Stimulated activated CD8-positive, alpha-beta memory T cell treated with anti-CD3 and anti-CD28 coated beads, Interleukin-15, amount 100 ng/mL, for 24 hours (primary cell): ENCODE data around the gene VPS72.

Experiments
- DNase-seq: peaks from one replicate; pipeline ENCODE4 v3.0.0-alpha.2; 2020; ENCODE audit warnings: low read depth

The VPS72 gene

GRCh38 chr1:151184211-151184610 lies 5.8 kb downstream of the VPS72 start:
- DNase-seq: no peak

DNA sequence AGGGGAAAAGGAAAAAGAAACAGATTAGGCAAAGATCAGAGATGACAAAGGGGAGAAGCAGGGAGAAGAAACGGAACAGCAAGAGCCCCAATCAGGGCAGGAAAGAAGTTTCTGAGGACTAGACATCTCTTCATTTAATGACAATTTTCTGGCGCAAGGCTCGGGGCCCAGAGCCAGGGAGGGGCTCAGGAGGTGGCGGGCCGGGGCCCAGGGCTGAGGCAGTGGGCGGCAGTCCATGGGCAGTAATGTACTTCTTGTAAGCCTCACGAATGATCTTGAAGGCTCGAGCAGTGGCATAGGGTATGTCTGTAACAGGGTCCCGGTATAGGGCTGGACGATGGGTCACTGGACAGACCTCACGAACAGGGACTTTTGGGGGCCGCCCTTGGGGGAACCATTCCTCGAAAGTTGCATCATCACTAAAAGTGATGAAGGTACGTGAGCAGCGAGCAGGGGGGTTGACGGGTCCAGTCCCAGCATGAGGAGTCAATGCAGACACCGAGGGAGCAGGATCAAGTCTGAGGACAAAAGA lies 13.4 kb downstream of the VPS72 start:
- no peak for DNase-seq

GRCh38 chr1:151175863-151176262 lies 14.1 kb downstream of the VPS72 start, which contains the start of gene TMOD4:
Gene TMOD4 (minus strand): TSS chr1:151175981. CDS start chr1:151174875, 1,106 bp downstream.
- DNase-seq: no peak

GRCh38 chr1:151175041-151175741 lies 14.8 kb downstream of the VPS72 start:
- no peak for DNase-seq

- no peak for DNase-seq
These were observed 18.8 kb downstream of the VPS72 start for GRCh38 chr1:151171190-151171589.

- DNase-seq: no peak
These were observed 22.9 kb downstream of the VPS72 start for GRCh38 chr1:151167116-151167515.

GRCh38 chr1:151166505-151166956 lies 23.5 kb downstream of the VPS72 start:
- no peak for DNase-seq

- peak; percentile 71 for DNase-seq
These were observed 24.1 kb downstream of the VPS72 start, which contains the start of the genes LYSMD1 and SCNM1 for GRCh38 chr1:151165738-151166504. Gene LYSMD1 (minus strand): TSS chr1:151165902. CDS start chr1:151165258, 644 bp downstream. Gene SCNM1 (plus strand): TSS chr1:151166144. CDS start chr1:151166153, 9 bp downstream.

DNA sequence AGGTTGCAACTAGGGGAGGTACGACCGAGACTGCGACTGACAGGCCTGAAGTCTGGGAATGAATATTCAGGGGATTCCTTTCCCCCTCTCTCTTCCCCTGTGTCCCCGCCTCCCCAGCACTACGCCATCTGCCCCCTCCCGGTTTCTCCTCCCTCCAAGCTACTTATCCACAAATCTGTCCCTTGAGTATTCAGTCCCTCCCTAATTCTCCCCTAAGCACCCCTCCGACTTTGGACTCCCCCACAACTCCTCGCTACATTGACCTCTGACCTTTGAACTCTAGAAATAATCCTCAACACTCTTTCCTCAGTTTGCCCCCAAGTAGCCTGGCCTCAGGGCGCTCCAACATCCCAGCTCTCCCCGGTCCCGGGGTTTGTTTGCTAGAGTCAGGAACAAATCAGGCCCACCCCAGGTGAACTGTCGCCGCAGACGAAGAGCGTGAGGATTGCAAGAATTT lies 24.7 kb downstream of the VPS72 start:
- no peak for DNase-seq

- DNase-seq: no peak
These were observed 25.2 kb downstream of the VPS72 start for GRCh38 chr1:151164732-151165280.

- no peak for DNase-seq
These were observed 30.6 kb downstream of the VPS72 start for GRCh38 chr1:151159373-151159772.

DNA sequence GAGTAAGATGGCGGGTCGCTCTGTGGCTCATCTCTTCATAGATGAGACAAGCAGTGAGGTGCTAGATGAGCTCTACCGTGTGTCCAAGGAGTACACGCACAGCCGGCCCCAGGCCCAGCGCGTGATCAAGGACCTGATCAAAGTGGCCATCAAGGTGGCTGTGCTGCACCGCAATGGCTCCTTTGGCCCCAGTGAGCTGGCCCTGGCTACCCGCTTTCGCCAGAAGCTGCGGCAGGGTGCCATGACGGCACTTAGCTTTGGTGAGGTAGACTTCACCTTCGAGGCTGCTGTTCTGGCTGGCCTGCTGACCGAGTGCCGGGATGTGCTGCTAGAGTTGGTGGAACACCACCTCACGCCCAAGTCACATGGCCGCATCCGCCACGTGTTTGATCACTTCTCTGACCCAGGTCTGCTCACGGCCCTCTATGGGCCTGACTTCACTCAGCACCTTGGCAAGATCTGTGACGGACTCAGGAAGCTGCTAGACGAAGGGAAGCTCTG lies 31.2 kb downstream of the VPS72 start:
- no peak for DNase-seq

DNA sequence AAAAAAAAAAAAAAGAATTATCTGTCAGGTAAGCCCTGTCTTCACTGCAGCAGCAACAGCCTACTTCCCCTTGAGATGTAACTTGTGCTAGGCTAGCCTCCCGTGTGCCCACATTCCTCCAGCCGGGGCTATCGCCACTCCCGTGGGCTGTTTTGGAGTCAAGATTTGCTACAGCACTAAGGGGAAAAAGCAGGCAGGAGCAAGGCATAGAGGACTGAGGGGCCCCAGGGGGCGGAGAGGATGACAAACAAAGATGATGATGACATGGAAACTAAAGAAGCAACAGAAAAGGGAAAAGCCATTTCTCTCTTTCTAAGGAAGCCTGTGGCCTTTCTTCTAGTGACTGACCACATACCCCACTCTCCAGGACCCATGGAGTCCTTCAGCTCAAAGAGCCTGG lies 31.7 kb downstream of the VPS72 start:
- DNase-seq: no peak

- DNase-seq: no peak
These were observed 32.9 kb downstream of the VPS72 start for GRCh38 chr1:151157067-151157531.

- DNase-seq: no peak
These were observed 33.5 kb downstream of the VPS72 start, which contains the start of gene TNFAIP8L2 for GRCh38 chr1:151156515-151156819. Gene TNFAIP8L2 (plus strand): TSS chr1:151156649. CDS start chr1:151158698, 2,049 bp downstream.

GRCh38 chr1:151147665-151148064 lies 42.3 kb downstream of the VPS72 start:
- no peak for DNase-seq

DNA sequence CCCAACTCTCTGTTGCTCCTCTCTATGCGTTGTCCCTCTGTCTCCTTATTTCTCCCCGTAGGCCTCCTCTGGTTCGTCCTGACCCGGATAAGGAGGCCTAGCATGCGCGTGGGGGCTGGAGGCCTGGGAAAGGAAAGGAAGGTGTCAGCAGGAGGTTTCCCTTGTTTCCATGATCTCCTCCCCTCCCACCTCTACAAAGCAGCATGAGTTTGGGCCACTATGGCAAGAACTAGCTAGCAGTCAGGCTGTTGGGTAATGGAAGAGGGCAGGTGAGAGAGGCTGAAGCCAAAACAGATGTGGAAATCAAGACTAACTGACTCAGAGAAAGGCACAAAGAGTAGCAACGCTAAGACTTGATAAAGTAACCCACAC lies 42.9 kb downstream of the VPS72 start:
- no peak for DNase-seq

DNA sequence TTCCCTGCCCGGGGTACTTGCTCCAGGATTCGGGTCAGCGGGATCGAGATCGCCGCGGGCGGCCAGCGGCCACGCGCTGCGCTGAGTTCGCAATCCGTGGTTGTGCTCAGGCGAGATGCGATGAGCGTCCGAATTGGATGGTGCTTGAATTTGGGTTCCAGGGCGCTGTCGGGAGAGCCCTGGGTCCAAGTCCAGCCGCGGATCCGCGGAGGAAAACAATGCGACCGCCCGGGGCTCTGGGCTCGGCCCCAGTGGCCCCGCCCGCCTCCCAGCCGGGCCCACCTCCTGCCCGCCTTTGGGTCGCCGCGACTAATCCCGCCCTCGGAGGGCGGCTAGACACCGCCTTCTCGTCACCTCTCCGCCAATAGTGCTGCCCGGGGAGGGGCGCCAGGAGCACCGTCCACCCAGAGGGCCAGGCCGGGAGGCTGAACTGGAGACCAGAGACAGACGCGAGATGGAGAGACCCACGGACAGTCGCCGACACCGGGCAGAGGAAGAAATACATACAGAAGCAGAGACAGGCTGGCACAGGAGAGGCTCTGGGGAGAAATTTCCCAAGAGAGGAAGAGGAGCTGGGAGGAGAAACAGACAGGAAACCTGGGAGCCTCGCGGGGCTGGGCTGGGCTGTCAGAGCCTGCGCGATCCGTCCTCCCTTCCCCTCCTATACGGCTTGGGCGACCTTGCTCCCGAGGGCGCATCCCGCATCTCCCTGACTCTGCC lies 43.4 kb downstream of the VPS72 start, which contains the start of gene SEMA6C:
TSS of gene SEMA6C (minus strand) at position 220 of the 720 bp plus-strand sequence. CDS start 4,010 bp downstream, outside the sequence.
- DNase-seq: peak; percentile 68

DNA sequence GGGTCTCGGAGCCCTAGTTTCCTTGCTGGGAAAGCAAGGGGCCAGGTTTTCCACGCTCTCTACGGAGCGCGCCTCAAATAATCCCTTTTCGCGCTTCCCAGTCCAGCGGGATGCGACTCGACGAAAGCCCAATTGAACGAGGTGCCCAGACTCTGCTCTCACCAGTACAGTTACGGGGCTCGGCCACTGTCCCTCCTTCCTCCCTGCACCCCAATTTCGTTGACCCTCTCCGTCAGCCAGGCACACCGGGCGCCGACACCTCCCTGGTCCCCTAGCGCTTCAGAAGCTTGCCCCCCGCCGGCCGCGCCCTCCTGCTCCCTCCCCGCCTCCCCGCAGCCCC lies 44.0 kb downstream of the VPS72 start:
- no peak for DNase-seq

GRCh38 chr1:151145304-151146071 lies 44.5 kb downstream of the VPS72 start:
- DNase-seq: no peak
